ENCODE results near the gene TMEM11. TPM values are rescaled to one million over a fixed set of nuclear protein-coding genes. Genes with fewer than 3 reads are reported as not detected.

Gene TMEM11
- total RNA-seq, 1 donor from 2014 or later: 17.3 TPM

GRCh38 chr17:21258593-21258992, 44.6 kb upstream of the TMEM11 start:
- no peaks in the 10 kb centered on the region for H3K36me3 ChIP-seq
- TF ChIP-seq CTCF (IDR thresholded peaks at IDR 0.05) (no peak), EZH2 (IDR thresholded peaks at IDR 0.05) (no peak), EZH2phosphoT487 (IDR thresholded peaks at IDR 0.05) (no peak)
- no peaks in the 10 kb centered on the region for H4K20me1 ChIP-seq (ENCODE audit: low read depth)
- no peak overlapping the region for H3K9ac ChIP-seq
- H3K4me1 ChIP-seq: no peaks in the 10 kb centered on the region
- Mint-ChIP-seq H3K27ac (no peak overlapping the region), H3K9me3 (no peaks in the 10 kb centered on the region), H3K4me1 (peaks cover 7% of the 10 kb centered on the region), H3K27me3 (ENCODE audit: insufficient read depth, low read depth) (peaks cover 15% of the 10 kb centered on the region), H3K4me3 (no peak overlapping the region), H3K36me3 (no peaks in the 10 kb centered on the region)
- no peak overlapping the region for H3K4me3 ChIP-seq
- peaks cover 7% of the 10 kb centered on the region for H3F3A ChIP-seq (ENCODE audit: low read depth)
- peaks cover 13% of the 10 kb centered on the region for H3K27me3 ChIP-seq
- H2AFZ ChIP-seq (replicated peaks): no peak overlapping the region
- no peaks in the 10 kb centered on the region for H3K79me2 ChIP-seq (ENCODE audit: low read depth)
- no peak overlapping the region for H3K27ac ChIP-seq
- no peak overlapping the region for H3K4me2 ChIP-seq
- no peak for DNase-seq (ENCODE audit: low spot score)
- no peaks in the 10 kb centered on the region for H3K9me3 ChIP-seq (ENCODE audit: low read depth)

GRCh38 chr17:21253646-21254441, 39.9 kb upstream of the TMEM11 start:
- no peaks in the 10 kb centered on the region for H3K9me3 Mint-ChIP-seq
- Histone ChIP-seq H3K36me3 (no peaks in the 10 kb centered on the region), H3K27ac (no peak overlapping the region), H3K4me1 (no peaks in the 10 kb centered on the region), H3K9ac (no peak overlapping the region), H3K79me2 (ENCODE audit: low read depth) (no peaks in the 10 kb centered on the region), H3K27me3 (peaks cover 21% of the 10 kb centered on the region), H2AFZ (replicated peaks) (peak overlapping the region; percentile 98), H3K9me3 (ENCODE audit: low read depth) (no peaks in the 10 kb centered on the region), H3F3A (ENCODE audit: low read depth) (peaks cover 8% of the 10 kb centered on the region), H3K4me2 (peak overlapping the region; percentile 82), H3K4me3 (peak overlapping the region; percentile 75), H4K20me1 (ENCODE audit: low read depth) (peaks cover 21% of the 10 kb centered on the region)
- peak overlapping the region; percentile 29 for H3K27ac Mint-ChIP-seq
- peaks cover 7% of the 10 kb centered on the region for H3K27me3 Mint-ChIP-seq (ENCODE audit: insufficient read depth, low read depth)
- no peaks in the 10 kb centered on the region for H3K36me3 Mint-ChIP-seq
- DNase-seq (ENCODE audit: low spot score): no peak
- TF ChIP-seq EZH2phosphoT487 (IDR thresholded peaks at IDR 0.05) (no peak), EZH2 (IDR thresholded peaks at IDR 0.05) (no peak), CTCF (IDR thresholded peaks at IDR 0.05) (no peak)
- H3K4me3 Mint-ChIP-seq: peak overlapping the region; percentile 89
- peaks cover 13% of the 10 kb centered on the region for H3K4me1 Mint-ChIP-seq

GRCh38 chr17:21252796-21253645, 39.1 kb upstream of the TMEM11 start, which contains the start of gene NATD1:
NATD1 (minus strand) TSS chr17:21253410; CDS start chr17:21253264, 146 bp downstream.
- Mint-ChIP-seq H3K27ac (peak within 1 kb of the TSS; percentile 29), H3K36me3 (no peaks in the 10 kb centered on the region), H3K9me3 (no peaks in the 10 kb centered on the region), H3K4me3 (peak within 1 kb of the TSS; percentile 89), H3K27me3 (ENCODE audit: insufficient read depth, low read depth) (peaks cover 7% of the 10 kb centered on the region), H3K4me1 (peaks cover 13% of the 10 kb centered on the region)
- DNase-seq (ENCODE audit: low spot score): peak; percentile 96
- no peak for TF ChIP-seq EZH2 (IDR thresholded peaks at IDR 0.05)
- no peak for TF ChIP-seq CTCF (IDR thresholded peaks at IDR 0.05)
- TF ChIP-seq EZH2phosphoT487 (IDR thresholded peaks at IDR 0.05): no peak
- no peak within 1 kb of the TSS for H3K27ac ChIP-seq
- no peaks in the 10 kb centered on the region for H3K36me3 ChIP-seq
- H4K20me1 ChIP-seq (ENCODE audit: low read depth): peaks cover 24% of the 10 kb centered on the region
- peak within 1 kb of the TSS; percentile 98 for H2AFZ ChIP-seq (replicated peaks)
- H3K9ac ChIP-seq: no peak within 1 kb of the TSS
- H3F3A ChIP-seq (ENCODE audit: low read depth): peaks cover 8% of the 10 kb centered on the region
- no peaks in the 10 kb centered on the region for H3K79me2 ChIP-seq (ENCODE audit: low read depth)
- H3K9me3 ChIP-seq (ENCODE audit: low read depth): no peaks in the 10 kb centered on the region
- H3K4me1 ChIP-seq: no peaks in the 10 kb centered on the region
- peaks cover 21% of the 10 kb centered on the region for H3K27me3 ChIP-seq
- peak within 1 kb of the TSS; percentile 75 for H3K4me3 ChIP-seq
- peak within 1 kb of the TSS; percentile 94 for H3K4me2 ChIP-seq
